Testis (tissue), 3 donors: Measurements from ENCODE around the gene SLC25A45. TPM values are rescaled to one million over a fixed set of nuclear protein-coding genes. Genes with fewer than 3 reads are reported as not detected.
A peak's percentile ranks its signal among the peaks of the same experiment; 100 is the strongest.

Experiments used
- DNase-seq: peaks from one replicate; pipeline ENCODE4 v3.0.0-alpha.2; 2019
- H3K27ac ChIP-seq, 2 donors: fragments of 200-600 bp; sonication (generic); one replicate each; pipeline ENCODE4 v1.5.1; 2019
- H3K27me3 ChIP-seq: fragments of 200-600 bp; sonication (generic); one replicate; pipeline ENCODE4 v1.5.1; 2019
- H3K36me3 ChIP-seq: fragments of 200-600 bp; sonication (generic); one replicate; pipeline ENCODE4 v1.5.1; 2017; ENCODE audit warnings: low read depth; ENCODE audit errors: missing control alignments
- H3K4me1 ChIP-seq: fragments of 200-600 bp; sonication (generic); one replicate; pipeline ENCODE4 v1.5.1; 2019
- H3K4me3 ChIP-seq, 2 donors: fragments of 200-600 bp; sonication (generic); one replicate each; pipeline ENCODE4 v1.5.1; 2017 to 2019
- H3K9me3 ChIP-seq: fragments of 200-600 bp; sonication (generic); one replicate; pipeline ENCODE4 v1.5.1; 2017
- POLR2A ChIP-seq: fragments of 450-650 bp; IDR thresholded peaks from one replicate; pipeline ENCODE4 v1.6.1; 2017; ENCODE audit warnings: antibody characterized with exemption, mild to moderate bottlenecking, moderate library complexity
- WGBS, 2 donors: methylation state at CpG; one replicate each; pipeline ENCODE4 v1.1.5; 2018; 5-methylcytosine and 5-hydroxymethylcytosine counted together
- intact Hi-C: fragments of 100-400 bp; cut with DNase I; formaldehyde crosslinking; loops from one replicate; pipeline ENCODE4 v1.15.1; 2023; ENCODE audit warnings: low total_unique reads
- polyA plus RNA-seq: library from polyadenylated mRNA; stranded (reverse); fragments of 350-450 nt; fragmentation: Illumina TruSeq; extraction: RNeasy Lipid Tissue Mini Kit (QIAGEN cat#74804); gene quantifications from one replicate; pipeline ENCODE4 v1.2.3, GENCODE V29; 2014; ENCODE audit warnings: low read depth, low replicate concordance; ENCODE audit not compliant: insufficient read depth
- total RNA-seq, 2 donors: library from RNA; depleted of rRNA; stranded (reverse); fragments of >200 nt; gene quantifications; one replicate each; pipeline ENCODE4 v1.2.3, GENCODE V29; 2016
- TF ChIP-seq, protein P1 (sequence below), 3 experiments: fragments of 450-650 bp in 2 of 3; fragments of 200-600 bp in 1 of 3; sonication (generic) in 1 of 3; IDR thresholded peaks; one replicate each; pipeline ENCODE4 v1.5.1; 2016 to 2019; ENCODE audit warnings: antibody characterized with exemption in 3 of 3, mild to moderate bottlenecking in 2 of 3, moderate library complexity in 1 of 3

The SLC25A45 gene
- total and polyA plus RNA-seq, 3 donors from 2014 or later: 8.0 to 10.6 (median 10.1) TPM

DNA sequence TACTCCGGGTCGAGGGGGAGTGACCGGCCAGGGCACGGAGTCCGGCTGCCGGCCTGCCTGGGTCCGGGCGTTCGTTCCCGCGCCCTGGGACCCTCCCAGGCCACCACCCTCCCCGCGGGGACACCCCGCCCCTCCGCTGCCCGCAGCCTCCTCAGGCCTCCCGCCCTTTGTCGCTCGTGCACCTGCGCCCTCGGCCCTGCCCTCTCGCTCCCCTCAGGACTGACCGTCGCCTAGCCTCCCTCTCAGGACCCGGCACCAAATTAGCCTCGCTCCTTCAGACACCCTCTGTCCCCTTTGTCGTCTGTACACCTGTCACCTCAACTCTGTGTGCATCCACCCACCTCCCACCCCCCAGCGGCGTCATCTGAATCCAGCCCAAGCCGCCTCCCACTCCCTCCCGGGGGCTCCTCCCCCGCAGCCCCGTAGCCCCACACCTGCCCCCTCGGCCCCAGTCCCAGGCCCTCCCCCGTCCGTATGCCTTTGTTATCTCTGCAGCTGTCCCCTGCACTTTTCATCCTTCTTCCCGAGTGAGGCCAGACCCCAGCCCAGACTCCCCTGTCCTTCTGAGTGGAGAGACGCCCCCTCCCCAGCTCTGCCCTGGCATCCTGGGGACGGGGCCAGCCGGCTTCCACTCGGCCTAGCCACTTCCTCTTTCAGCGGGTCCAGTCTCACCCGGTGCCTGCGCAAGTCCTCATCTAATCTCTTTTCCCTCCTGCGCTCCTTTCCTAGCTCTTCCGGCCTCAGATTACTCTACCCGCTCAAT is 27.3 kb downstream of the SLC25A45 start:
- intact Hi-C loops: no loop called here
- no peak for DNase-seq
- Histone ChIP-seq H3K9me3 (no peaks in the 10 kb centered on the region), H3K27ac (peak overlapping the region in 1 of 2 donors; percentile 65), H3K4me1 (peaks cover 30% of the 10 kb centered on the region), H3K36me3 (no peaks in the 10 kb centered on the region), H3K27me3 (no peaks in the 10 kb centered on the region), H3K4me3 (peak overlapping the region; percentile 64 to 65)
- 0 to 1% methylated on average over 32 to 46 of the region's 47 CpGs for whole genome bisulfite sequencing, 2 donors
- TF ChIP-seq, protein P1, sequence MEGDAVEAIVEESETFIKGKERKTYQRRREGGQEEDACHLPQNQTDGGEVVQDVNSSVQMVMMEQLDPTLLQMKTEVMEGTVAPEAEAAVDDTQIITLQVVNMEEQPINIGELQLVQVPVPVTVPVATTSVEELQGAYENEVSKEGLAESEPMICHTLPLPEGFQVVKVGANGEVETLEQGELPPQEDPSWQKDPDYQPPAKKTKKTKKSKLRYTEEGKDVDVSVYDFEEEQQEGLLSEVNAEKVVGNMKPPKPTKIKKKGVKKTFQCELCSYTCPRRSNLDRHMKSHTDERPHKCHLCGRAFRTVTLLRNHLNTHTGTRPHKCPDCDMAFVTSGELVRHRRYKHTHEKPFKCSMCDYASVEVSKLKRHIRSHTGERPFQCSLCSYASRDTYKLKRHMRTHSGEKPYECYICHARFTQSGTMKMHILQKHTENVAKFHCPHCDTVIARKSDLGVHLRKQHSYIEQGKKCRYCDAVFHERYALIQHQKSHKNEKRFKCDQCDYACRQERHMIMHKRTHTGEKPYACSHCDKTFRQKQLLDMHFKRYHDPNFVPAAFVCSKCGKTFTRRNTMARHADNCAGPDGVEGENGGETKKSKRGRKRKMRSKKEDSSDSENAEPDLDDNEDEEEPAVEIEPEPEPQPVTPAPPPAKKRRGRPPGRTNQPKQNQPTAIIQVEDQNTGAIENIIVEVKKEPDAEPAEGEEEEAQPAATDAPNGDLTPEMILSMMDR (IDR thresholded peaks at IDR 0.05): no peak
- no peak for TF ChIP-seq POLR2A

DNA sequence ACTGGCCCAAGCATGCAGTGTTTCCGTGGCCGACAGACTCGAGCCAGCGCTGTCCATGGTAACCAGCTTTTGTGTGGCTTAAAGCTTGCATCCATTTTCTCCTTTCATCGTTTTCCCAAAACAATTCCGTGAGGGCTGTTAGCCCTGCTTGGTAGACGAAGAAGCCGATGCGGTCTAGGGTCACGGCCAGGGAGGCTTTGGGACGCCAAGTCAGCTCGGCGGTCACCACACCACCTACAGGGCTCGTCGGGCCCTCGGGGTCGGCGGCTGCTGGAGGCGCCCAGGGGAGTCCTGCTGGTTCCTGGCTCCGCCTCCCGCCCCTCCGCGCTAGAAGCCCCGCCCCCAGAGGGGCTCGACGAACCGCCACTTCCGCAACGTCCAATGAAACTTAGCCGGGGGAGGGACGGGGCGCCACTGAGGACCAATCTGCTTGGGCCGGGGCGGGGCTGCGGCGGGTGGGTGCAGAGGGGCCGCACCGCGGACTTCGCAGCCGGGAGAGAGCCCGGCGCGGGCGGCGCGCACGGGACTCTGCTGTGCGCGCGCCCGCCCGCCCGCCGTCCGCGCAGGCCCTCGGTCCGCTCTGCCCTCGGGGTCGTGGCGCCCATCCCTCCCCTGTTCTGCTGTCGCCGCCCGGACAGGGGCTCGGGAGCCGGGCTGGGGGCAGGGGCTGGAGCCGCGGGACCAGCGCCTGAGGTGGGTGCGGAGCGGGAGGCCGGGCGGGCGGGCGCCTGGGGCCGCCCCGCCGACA is 28.0 kb downstream of the SLC25A45 start, which contains the start of gene TIGD3:
Gene TIGD3, plus strand, starts transcription at position 487 of the 748 bp plus-strand sequence. CDS start 1,058 bp downstream, outside the sequence.
- DNase-seq: peak; percentile 98
- Histone ChIP-seq H3K27me3 (no peaks in the 10 kb centered on the region), H3K36me3 (no peaks in the 10 kb centered on the region), H3K4me1 (peaks cover 30% of the 10 kb centered on the region), H3K9me3 (no peaks in the 10 kb centered on the region), H3K27ac (peak within 1 kb of the TSS in 1 of 2 donors; percentile 68), H3K4me3 (peak within 1 kb of the TSS; percentile 64 to 65)
- 0 to 1% methylated on average over 20 to 66 of the region's 79 CpGs for WGBS, 2 donors
- TF ChIP-seq POLR2A: no peak
- TF ChIP-seq, protein P1 (IDR thresholded peaks at IDR 0.05): no peak
- intact Hi-C loops: no loop called here

DNA sequence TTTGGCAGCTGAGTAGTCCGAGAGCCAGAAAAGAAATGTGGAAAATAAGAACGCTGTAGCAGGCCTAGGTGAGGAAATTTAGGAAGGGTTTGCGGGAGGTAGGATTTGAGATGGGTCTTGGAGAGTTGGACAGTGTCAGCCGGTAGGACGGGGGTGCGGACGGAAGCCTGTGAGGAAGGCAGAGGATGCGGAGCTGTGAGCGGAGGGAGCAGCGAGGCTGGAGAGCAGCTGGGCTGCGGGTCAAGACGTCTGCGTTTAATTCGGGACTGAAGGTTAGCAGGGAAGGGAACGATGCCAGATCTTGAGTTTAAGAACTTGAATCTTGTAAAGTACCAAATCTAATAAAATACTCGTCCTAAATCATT is 28.6 kb downstream of the SLC25A45 start:
- intact Hi-C loops: no loop called here
- H3K9me3 ChIP-seq: no peaks in the 10 kb centered on the region

DNA sequence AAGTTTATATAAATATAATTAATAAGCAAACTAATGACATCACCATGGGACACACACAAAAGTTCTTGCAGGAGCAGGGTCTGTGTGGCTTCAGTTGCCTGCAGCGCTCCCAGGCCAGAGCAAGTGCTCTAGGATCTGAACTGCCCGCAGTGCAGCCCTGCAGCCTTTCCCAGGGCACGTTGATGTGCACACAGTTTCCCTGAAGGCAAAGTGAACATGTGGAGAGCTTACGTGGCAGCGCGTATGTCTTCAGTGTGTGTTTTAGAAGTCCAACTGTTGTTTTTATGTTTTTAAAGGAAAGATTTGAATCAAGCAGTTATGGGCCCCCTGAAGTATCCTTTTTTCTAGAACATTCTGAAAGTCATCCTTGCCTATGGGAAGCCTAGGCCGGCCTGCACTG is 29.1 kb downstream of the SLC25A45 start:
- 44 to 66% methylated on average over 7 of the region's 7 CpGs for WGBS, 2 donors
- intact Hi-C loops: no loop called here
- Histone ChIP-seq H3K9me3 (no peaks in the 10 kb centered on the region), H3K27ac (peak overlapping the region in 1 of 2 donors; percentile 68), H3K36me3 (no peaks in the 10 kb centered on the region), H3K4me3 (peak overlapping the region in 1 of 2 donors; percentile 65), H3K4me1 (peaks cover 29% of the 10 kb centered on the region), H3K27me3 (no peaks in the 10 kb centered on the region)
- no peak for DNase-seq
- TF ChIP-seq POLR2A: no peak
- TF ChIP-seq, protein P1 (IDR thresholded peaks at IDR 0.05): no peak

More for the DNA sequence above, 28.6 kb downstream of the SLC25A45 start:
- H3K27ac ChIP-seq: peak overlapping the region in 1 of 2 donors; percentile 68
- H3K36me3 ChIP-seq: no peaks in the 10 kb centered on the region
- H3K27me3 ChIP-seq: no peaks in the 10 kb centered on the region
- TF ChIP-seq, protein P1 (IDR thresholded peaks at IDR 0.05): no peak
- no peak for TF ChIP-seq POLR2A
- H3K4me3 ChIP-seq: peak overlapping the region; percentile 64 to 65
- 3 to 12% methylated on average over 16 of the region's 16 CpGs for WGBS, 2 donors
- H3K4me1 ChIP-seq: peaks cover 30% of the 10 kb centered on the region
- DNase-seq: no peak
